ENCODE data around the gene COMMD1.

COMMD1 gene

GRCh38 chr2:62184512-62185230, 279.2 kb downstream of the COMMD1 start:
- DNase-seq, result no peak
